WTC11 (cell line): ENCODE data around the gene SCGB1D2. TPM values are rescaled to one million over a fixed set of nuclear protein-coding genes. Genes with fewer than 3 reads are reported as not detected.

Experiments used
- ATAC-seq: fragments of 200-7000 bp; cut with Tn5 transposase; 2 replicates; pipeline ENCODE4 v1.10.0; 2021; ENCODE audit warnings: mild to moderate bottlenecking, moderate library complexity
- CTCF ChIA-PET: fragments of 300-600 bp; sonication (Branson Sonifier 250); formaldehyde crosslinking; loops from one replicate; lab custom pipeline; 2021; ENCODE audit warnings: antibody characterized with exemption; lab: Charles Lee
- POLR2A ChIA-PET: fragments of 350-600 bp; sonication (Branson Sonifier 250); formaldehyde crosslinking; loops from one replicate; lab custom pipeline; 2021; ENCODE audit warnings: antibody characterized with exemption; lab: Charles Lee
- DNase-seq: peaks from one replicate; pipeline ENCODE4 v3.0.0; 2021; ENCODE audit warnings: low spot score
- H3K27ac Mint-ChIP-seq: 2 replicates; pipeline ENCODE4 v1.8.0; 2021; ENCODE audit warnings: mixed read lengths
- H3K27me3 Mint-ChIP-seq: 2 replicates; pipeline ENCODE4 v1.8.0; 2021; ENCODE audit warnings: low read depth, mild to moderate bottlenecking, moderate library complexity, mixed read lengths
- H3K36me3 Mint-ChIP-seq: 2 replicates; pipeline ENCODE4 v1.8.0; 2021; ENCODE audit warnings: mixed read lengths
- H3K4me1 Mint-ChIP-seq: 2 replicates; pipeline ENCODE4 v1.8.0; 2022; ENCODE audit warnings: mixed read lengths
- H3K4me3 Mint-ChIP-seq: 2 replicates; pipeline ENCODE4 v1.8.0; 2021; ENCODE audit warnings: mild to moderate bottlenecking, moderate library complexity, mixed read lengths
- H3K9me3 Mint-ChIP-seq: 2 replicates; pipeline ENCODE4 v1.8.0; 2021; ENCODE audit warnings: mixed read lengths
- CREM ChIP-seq: sonication (generic); formaldehyde crosslinking; IDR thresholded peaks from 2 replicates; pipeline ENCODE4 v1.8.1; 2022; ENCODE audit warnings: mild to moderate bottlenecking, missing genetic modification reagents, moderate library complexity
- GABPB1 ChIP-seq: sonication (generic); formaldehyde crosslinking; IDR thresholded peaks from 2 replicates; pipeline ENCODE4 v1.8.1; 2023; ENCODE audit warnings: mild to moderate bottlenecking, missing genetic modification reagents
- IRF2 ChIP-seq: sonication (generic); formaldehyde crosslinking; IDR thresholded peaks from 2 replicates; pipeline ENCODE4 v1.8.0; 2022; ENCODE audit warnings: low read depth, missing genetic modification reagents, borderline replicate concordance
- NFATC4 ChIP-seq: fragments of 250-450 bp; sonication (Bioruptor Pico); IDR thresholded peaks from 2 replicates; pipeline ENCODE4 v1.9.0; 2021; ENCODE audit warnings: mild to moderate bottlenecking
- NFE2L1 ChIP-seq: sonication (generic); formaldehyde crosslinking; IDR thresholded peaks from 2 replicates; pipeline ENCODE4 v1.8.1; 2023; ENCODE audit warnings: missing genetic modification reagents
- NR3C1 ChIP-seq: sonication (generic); formaldehyde crosslinking; conservative IDR thresholded peaks from 2 replicates; pipeline ENCODE4 v1.8.1; 2023; ENCODE audit warnings: low read depth, mild to moderate bottlenecking, missing genetic modification reagents
- SMAD4 ChIP-seq: sonication (generic); formaldehyde crosslinking; IDR thresholded peaks from 2 replicates; pipeline ENCODE4 v1.8.0; 2022; ENCODE audit warnings: mild to moderate bottlenecking, missing genetic modification reagents
- SOX15 ChIP-seq: fragments of 250-450 bp; sonication (Bioruptor Pico); IDR thresholded peaks from 2 replicates; pipeline ENCODE4 v1.9.0; 2021; ENCODE audit warnings: mild to moderate bottlenecking
- ZNF263 ChIP-seq: sonication (generic); formaldehyde crosslinking; IDR thresholded peaks from 2 replicates; pipeline ENCODE4 v1.8.1; 2022; ENCODE audit warnings: low read depth, mild to moderate bottlenecking, moderate library complexity, missing genetic modification reagents
- total RNA-seq: library from RNA; stranded (reverse); gene quantifications from 3 replicates; pipeline ENCODE4 v1.2.3, GENCODE V29; 2021
- TF ChIP-seq, protein P1 (sequence below): sonication (generic); formaldehyde crosslinking; IDR thresholded peaks from 2 replicates; pipeline ENCODE4 v1.8.1; 2023; ENCODE audit warnings: mild to moderate bottlenecking, moderate library complexity, missing genetic modification reagents
- TF ChIP-seq, protein P2 (sequence below): sonication (generic); formaldehyde crosslinking; IDR thresholded peaks from 2 replicates; pipeline ENCODE4 v1.8.0; 2023; ENCODE audit warnings: mild to moderate bottlenecking, missing genetic modification reagents
- TF ChIP-seq, protein P3 (sequence below): fragments of 250-450 bp; sonication (Bioruptor Pico); IDR thresholded peaks from 2 replicates; pipeline ENCODE4 v1.9.0; 2021; ENCODE audit warnings: mild to moderate bottlenecking
- TF ChIP-seq, protein P4 (sequence below): sonication (generic); formaldehyde crosslinking; IDR thresholded peaks from 2 replicates; pipeline ENCODE4 v1.8.1; 2022; ENCODE audit warnings: low read depth, mild to moderate bottlenecking, moderate library complexity, missing genetic modification reagents, borderline replicate concordance
- TF ChIP-seq, protein P5 (sequence below): sonication (generic); formaldehyde crosslinking; IDR thresholded peaks from 2 replicates; pipeline ENCODE4 v1.8.0; 2022; ENCODE audit warnings: missing genetic modification reagents
- TF ChIP-seq, protein P6 (sequence below): fragments of 250-450 bp; sonication (Bioruptor Pico); IDR thresholded peaks from 2 replicates; pipeline ENCODE4 v1.9.0; 2021; ENCODE audit warnings: moderate library complexity, mild to moderate bottlenecking, inconsistent platforms, borderline replicate concordance
- TF ChIP-seq, protein P7 (sequence below): fragments of 250-450 bp; sonication (Bioruptor Pico); IDR thresholded peaks from 2 replicates; pipeline ENCODE4 v2.1.2; 2022; ENCODE audit warnings: mild to moderate bottlenecking, moderate library complexity
- TF ChIP-seq, protein P8 (sequence below): sonication (generic); formaldehyde crosslinking; IDR thresholded peaks from 2 replicates; pipeline ENCODE4 v1.8.1; 2022; ENCODE audit warnings: mild to moderate bottlenecking, missing genetic modification reagents, moderate library complexity, borderline replicate concordance

The SCGB1D2 gene
- total RNA-seq, 1 experiment from 2014 or later, result not detected

DNA sequence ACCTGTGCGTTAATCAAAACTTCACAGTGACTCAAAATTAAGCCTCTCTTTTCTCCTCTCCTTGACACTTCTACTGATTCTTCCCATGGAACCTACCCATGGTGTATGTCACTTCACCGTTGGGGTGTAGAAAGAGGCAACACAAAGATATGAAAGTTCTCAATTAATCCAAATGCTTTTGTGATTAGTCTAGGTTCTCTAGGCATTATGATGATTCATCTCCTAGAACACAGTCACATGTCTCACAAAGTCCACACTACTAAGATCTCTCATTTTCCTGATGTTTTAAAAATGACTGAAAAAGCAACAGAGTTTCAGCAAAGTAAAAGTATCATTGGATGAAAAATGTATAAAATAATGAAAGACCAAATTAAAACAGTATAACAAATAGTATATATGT lies 14.2 kb downstream of the SCGB1D2 start:
- ChIA-PET CTCF (no interaction called here), POLR2A (no interaction called here)
- ATAC-seq, result no peak
- Mint-ChIP-seq H3K27ac (no peak overlapping the region), H3K27me3 (peaks cover 20% of the 10 kb centered on the region), H3K4me1 (peaks cover 5% of the 10 kb centered on the region; the same call in 1 of the 2 replicates), H3K36me3 (peaks cover 19% of the 10 kb centered on the region), H3K9me3 (peaks cover 37% of the 10 kb centered on the region), H3K4me3 (no peak overlapping the region)
- DNase-seq, result no peak
- TF ChIP-seq, protein P1, sequence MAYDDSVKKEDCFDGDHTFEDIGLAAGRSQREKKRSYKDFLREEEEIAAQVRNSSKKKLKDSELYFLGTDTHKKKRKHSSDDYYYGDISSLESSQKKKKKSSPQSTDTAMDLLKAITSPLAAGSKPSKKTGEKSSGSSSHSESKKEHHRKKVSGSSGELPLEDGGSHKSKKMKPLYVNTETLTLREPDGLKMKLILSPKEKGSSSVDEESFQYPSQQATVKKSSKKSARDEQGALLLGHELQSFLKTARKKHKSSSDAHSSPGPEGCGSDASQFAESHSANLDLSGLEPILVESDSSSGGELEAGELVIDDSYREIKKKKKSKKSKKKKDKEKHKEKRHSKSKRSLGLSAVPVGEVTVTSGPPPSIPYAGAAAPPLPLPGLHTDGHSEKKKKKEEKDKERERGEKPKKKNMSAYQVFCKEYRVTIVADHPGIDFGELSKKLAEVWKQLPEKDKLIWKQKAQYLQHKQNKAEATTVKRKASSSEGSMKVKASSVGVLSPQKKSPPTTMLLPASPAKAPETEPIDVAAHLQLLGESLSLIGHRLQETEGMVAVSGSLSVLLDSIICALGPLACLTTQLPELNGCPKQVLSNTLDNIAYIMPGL (CRISPR knock-in tag), result no peak
- TF ChIP-seq CREM (CRISPR knock-in tag) (no peak), GABPB1 (no peak), NR3C1 (CRISPR knock-in tag) (no peak), ZNF263 (CRISPR knock-in tag) (no peak), IRF2 (CRISPR knock-in tag) (no peak), SMAD4 (no peak)
- TF ChIP-seq, protein P2, sequence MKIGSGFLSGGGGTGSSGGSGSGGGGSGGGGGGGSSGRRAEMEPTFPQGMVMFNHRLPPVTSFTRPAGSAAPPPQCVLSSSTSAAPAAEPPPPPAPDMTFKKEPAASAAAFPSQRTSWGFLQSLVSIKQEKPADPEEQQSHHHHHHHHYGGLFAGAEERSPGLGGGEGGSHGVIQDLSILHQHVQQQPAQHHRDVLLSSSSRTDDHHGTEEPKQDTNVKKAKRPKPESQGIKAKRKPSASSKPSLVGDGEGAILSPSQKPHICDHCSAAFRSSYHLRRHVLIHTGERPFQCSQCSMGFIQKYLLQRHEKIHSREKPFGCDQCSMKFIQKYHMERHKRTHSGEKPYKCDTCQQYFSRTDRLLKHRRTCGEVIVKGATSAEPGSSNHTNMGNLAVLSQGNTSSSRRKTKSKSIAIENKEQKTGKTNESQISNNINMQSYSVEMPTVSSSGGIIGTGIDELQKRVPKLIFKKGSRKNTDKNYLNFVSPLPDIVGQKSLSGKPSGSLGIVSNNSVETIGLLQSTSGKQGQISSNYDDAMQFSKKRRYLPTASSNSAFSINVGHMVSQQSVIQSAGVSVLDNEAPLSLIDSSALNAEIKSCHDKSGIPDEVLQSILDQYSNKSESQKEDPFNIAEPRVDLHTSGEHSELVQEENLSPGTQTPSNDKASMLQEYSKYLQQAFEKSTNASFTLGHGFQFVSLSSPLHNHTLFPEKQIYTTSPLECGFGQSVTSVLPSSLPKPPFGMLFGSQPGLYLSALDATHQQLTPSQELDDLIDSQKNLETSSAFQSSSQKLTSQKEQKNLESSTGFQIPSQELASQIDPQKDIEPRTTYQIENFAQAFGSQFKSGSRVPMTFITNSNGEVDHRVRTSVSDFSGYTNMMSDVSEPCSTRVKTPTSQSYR (CRISPR knock-in tag), result no peak
- TF ChIP-seq, protein P3, sequence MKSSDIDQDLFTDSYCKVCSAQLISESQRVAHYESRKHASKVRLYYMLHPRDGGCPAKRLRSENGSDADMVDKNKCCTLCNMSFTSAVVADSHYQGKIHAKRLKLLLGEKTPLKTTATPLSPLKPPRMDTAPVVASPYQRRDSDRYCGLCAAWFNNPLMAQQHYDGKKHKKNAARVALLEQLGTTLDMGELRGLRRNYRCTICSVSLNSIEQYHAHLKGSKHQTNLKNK, result no peak
- TF ChIP-seq, protein P4, sequence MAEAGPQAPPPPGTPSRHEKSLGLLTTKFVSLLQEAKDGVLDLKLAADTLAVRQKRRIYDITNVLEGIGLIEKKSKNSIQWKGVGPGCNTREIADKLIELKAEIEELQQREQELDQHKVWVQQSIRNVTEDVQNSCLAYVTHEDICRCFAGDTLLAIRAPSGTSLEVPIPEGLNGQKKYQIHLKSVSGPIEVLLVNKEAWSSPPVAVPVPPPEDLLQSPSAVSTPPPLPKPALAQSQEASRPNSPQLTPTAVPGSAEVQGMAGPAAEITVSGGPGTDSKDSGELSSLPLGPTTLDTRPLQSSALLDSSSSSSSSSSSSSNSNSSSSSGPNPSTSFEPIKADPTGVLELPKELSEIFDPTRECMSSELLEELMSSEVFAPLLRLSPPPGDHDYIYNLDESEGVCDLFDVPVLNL (CRISPR knock-in tag), result no peak

DNA sequence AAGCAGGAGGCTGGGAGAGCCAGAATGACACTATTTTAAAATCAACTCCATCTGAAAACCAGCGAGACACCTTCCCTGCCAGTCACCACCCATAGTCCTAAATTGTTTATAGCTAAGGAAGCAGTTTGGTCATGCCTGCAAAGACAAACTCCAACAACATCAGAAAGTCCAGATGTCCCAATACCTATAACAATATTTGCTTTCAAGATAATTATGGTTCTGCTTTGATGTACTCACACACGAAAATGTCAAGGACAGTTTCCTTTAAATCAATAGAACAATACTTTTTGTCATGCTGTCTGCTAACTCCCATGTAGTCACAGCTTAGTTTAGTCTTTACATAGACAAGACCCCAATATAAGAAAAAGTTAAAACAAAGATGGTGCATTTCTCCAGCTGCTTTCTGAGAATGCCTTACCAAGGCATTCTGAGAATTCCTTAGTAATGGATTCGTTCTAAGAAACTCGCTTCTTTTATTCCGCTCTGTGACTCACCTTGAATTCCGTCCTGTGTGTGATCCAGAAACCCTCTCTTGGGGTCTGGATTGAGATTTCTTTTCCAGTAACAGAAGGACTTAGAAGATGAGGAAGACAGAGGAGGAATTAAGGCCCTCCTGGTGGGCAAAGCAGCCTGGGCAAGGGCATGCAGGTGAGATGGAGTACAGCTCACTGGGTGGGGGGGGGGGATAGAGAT lies 18.4 kb downstream of the SCGB1D2 start:
- ATAC-seq, result no peak
- ChIA-PET CTCF (interaction anchor here (0.5 to 1.1 kb wide), 3 partner anchors 9 to 81 kb away, joined by 3 to 4 read pairs (median 4); partner anchors contain the start of gene SCGB2A2), POLR2A (no interaction called here)
- Mint-ChIP-seq H3K36me3 (no peaks in the 10 kb centered on the region), H3K4me3 (no peak overlapping the region), H3K27ac (no peak overlapping the region), H3K9me3 (peaks cover 7% of the 10 kb centered on the region), H3K4me1 (peaks cover 14% of the 10 kb centered on the region; the same call in 1 of the 2 replicates), H3K27me3 (peaks cover 5% of the 10 kb centered on the region)
- TF ChIP-seq NFE2L1 (CRISPR knock-in tag) (no peak), GABPB1 (peak; percentile 76)
- no peak for DNase-seq

DNA sequence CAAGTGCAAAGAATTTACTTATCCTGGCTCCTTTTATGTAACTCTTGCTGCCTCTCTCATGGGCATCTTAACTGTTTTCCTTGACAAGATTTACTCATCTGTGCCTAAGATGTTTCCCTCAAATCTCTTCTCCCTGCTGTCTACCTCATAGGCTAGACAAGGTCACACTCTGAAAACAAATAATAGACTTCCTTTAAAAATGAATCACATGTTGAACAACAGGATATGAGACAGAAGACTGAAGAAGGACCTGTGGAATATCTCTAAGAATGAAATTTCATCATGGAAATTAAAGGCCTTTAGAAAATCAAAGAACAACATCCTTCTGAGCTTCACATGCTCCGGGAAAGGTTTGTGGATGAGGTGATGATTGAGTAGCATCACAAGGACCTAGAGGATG lies 22.0 kb downstream of the SCGB1D2 start:
- Mint-ChIP-seq H3K27me3 (no peaks in the 10 kb centered on the region), H3K36me3 (no peaks in the 10 kb centered on the region), H3K27ac (no peak overlapping the region), H3K4me1 (peaks cover 14% of the 10 kb centered on the region; the same call in 1 of the 2 replicates), H3K4me3 (no peak overlapping the region), H3K9me3 (peaks cover 3% of the 10 kb centered on the region; the same call in 1 of the 2 replicates)
- POLR2A ChIA-PET, result interaction anchor here (0.6 kb wide), 1 partner anchor 79 kb away, joined by 3 read pairs; no protein-coding TSS in a partner anchor
- CTCF ChIA-PET, result interaction anchor here (0.8 kb wide), 1 partner anchor 47 kb away, joined by 4 read pairs; no protein-coding TSS in a partner anchor
- ATAC-seq, result no peak
- DNase-seq, result no peak
- TF ChIP-seq, protein P5, sequence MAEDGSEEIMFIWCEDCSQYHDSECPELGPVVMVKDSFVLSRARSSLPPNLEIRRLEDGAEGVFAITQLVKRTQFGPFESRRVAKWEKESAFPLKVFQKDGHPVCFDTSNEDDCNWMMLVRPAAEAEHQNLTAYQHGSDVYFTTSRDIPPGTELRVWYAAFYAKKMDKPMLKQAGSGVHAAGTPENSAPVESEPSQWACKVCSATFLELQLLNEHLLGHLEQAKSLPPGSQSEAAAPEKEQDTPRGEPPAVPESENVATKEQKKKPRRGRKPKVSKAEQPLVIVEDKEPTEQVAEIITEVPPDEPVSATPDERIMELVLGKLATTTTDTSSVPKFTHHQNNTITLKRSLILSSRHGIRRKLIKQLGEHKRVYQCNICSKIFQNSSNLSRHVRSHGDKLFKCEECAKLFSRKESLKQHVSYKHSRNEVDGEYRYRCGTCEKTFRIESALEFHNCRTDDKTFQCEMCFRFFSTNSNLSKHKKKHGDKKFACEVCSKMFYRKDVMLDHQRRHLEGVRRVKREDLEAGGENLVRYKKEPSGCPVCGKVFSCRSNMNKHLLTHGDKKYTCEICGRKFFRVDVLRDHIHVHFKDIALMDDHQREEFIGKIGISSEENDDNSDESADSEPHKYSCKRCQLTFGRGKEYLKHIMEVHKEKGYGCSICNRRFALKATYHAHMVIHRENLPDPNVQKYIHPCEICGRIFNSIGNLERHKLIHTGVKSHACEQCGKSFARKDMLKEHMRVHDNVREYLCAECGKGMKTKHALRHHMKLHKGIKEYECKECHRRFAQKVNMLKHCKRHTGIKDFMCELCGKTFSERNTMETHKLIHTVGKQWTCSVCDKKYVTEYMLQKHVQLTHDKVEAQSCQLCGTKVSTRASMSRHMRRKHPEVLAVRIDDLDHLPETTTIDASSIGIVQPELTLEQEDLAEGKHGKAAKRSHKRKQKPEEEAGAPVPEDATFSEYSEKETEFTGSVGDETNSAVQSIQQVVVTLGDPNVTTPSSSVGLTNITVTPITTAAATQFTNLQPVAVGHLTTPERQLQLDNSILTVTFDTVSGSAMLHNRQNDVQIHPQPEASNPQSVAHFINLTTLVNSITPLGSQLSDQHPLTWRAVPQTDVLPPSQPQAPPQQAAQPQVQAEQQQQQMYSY, result no peak
- TF ChIP-seq, protein P6, sequence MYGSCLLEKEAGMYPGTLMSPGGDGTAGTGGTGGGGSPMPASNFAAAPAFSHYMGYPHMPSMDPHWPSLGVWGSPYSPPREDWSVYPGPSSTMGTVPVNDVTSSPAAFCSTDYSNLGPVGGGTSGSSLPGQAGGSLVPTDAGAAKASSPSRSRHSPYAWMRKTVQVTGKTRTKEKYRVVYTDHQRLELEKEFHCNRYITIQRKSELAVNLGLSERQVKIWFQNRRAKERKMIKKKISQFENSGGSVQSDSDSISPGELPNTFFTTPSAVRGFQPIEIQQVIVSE (CRISPR knock-in tag), result no peak
- TF ChIP-seq, protein P7, sequence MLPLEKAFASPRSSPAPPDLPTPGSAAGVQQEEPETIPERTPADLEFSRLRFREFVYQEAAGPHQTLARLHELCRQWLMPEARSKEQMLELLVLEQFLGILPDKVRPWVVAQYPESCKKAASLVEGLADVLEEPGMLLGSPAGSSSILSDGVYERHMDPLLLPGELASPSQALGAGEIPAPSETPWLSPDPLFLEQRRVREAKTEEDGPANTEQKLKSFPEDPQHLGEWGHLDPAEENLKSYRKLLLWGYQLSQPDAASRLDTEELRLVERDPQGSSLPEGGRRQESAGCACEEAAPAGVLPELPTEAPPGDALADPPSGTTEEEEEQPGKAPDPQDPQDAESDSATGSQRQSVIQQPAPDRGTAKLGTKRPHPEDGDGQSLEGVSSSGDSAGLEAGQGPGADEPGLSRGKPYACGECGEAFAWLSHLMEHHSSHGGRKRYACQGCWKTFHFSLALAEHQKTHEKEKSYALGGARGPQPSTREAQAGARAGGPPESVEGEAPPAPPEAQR, result no peak
- TF ChIP-seq, protein P8, sequence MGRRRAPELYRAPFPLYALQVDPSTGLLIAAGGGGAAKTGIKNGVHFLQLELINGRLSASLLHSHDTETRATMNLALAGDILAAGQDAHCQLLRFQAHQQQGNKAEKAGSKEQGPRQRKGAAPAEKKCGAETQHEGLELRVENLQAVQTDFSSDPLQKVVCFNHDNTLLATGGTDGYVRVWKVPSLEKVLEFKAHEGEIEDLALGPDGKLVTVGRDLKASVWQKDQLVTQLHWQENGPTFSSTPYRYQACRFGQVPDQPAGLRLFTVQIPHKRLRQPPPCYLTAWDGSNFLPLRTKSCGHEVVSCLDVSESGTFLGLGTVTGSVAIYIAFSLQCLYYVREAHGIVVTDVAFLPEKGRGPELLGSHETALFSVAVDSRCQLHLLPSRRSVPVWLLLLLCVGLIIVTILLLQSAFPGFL (CRISPR knock-in tag), result no peak
- TF ChIP-seq NFATC4 (no peak), SOX15 (no peak)
